SH-SY5Y (cell line): Measurements from ENCODE around the gene TBC1D16.

Experiments
- GATA2 ChIP-seq: IDR thresholded peaks from 2 replicates; pipeline ENCODE4 v1.6.1; 2011; ENCODE audit warnings: mild to moderate bottlenecking, low read depth, low read length
- GATA3 ChIP-seq: IDR thresholded peaks from 2 replicates; pipeline ENCODE4 v1.6.1; 2011; ENCODE audit warnings: low read depth, mild to moderate bottlenecking, low read length, moderate library complexity

GRCh38 chr17:79912552-79913330, 122.9 kb downstream of the TBC1D16 start:
- TF ChIP-seq GATA2 (no peak), GATA3 (no peak)
